H1 (cell line): ENCODE results near the gene YAF2. TPM values are rescaled to one million over a fixed set of nuclear protein-coding genes. Genes with fewer than 3 reads are reported as not detected.
A peak's percentile ranks its signal among the peaks of the same experiment; 100 is the strongest.

Experiments used
- CTCF ChIA-PET: fragments of 300-600 bp; sonication (Branson Sonifier 250); formaldehyde crosslinking; loops from one replicate; lab custom pipeline; 2021; ENCODE audit not compliant: partially characterized antibody; lab: Charles Lee
- POLR2A ChIA-PET: fragments of 300-600 bp; sonication (Branson Sonifier 250); formaldehyde crosslinking; loops from one replicate; lab custom pipeline; 2021; ENCODE audit warnings: inconsistent platforms; ENCODE audit not compliant: partially characterized antibody; lab: Charles Lee
- DNase-seq, 2 experiments: peaks; one replicate each; pipeline versions ENCODE4 v3.0.0 to v3.0.0-alpha.2; 2010 to 2022; ENCODE audit warnings: low spot score in 2 of 2, low read depth in 1 of 2, mixed read lengths in 1 of 2
- FAIRE-seq: peaks from 2 replicates; lab custom pipeline; 2011; peaks lifted over from hg19 to GRCh38; lab: Jason Lieb, UNC
- H2AFZ ChIP-seq: 2 replicates; pipeline ENCODE4 v1.8.1; 2012; ENCODE audit warnings: low read length, inconsistent platforms
- H2AK5ac ChIP-seq: 2 replicates; pipeline ENCODE4 v1.6.1; 2013; ENCODE audit warnings: low read depth, low read length
- H2BK120ac ChIP-seq: replicated peaks from 2 replicates; pipeline ENCODE3; 2013; ENCODE audit warnings: low read depth, low read length, inconsistent platforms
- H2BK12ac ChIP-seq: 2 replicates; pipeline ENCODE4 v1.6.1; 2013; ENCODE audit warnings: low read depth, low read length
- H2BK15ac ChIP-seq: 2 replicates; pipeline ENCODE4 v1.6.1; 2013; ENCODE audit warnings: low read length
- H2BK20ac ChIP-seq: 2 replicates; pipeline ENCODE4 v1.6.1; 2013; ENCODE audit warnings: low read length
- H2BK5ac ChIP-seq: 2 replicates; pipeline ENCODE4 v1.6.1; 2013; ENCODE audit warnings: low read depth, low read length
- H3K14ac ChIP-seq: 2 replicates; pipeline ENCODE4 v1.6.1; 2013; ENCODE audit warnings: inconsistent platforms; ENCODE audit not compliant: insufficient read length
- H3K18ac ChIP-seq: 2 replicates; pipeline ENCODE4 v1.6.1; 2013; ENCODE audit warnings: low read length; ENCODE audit errors: extremely low read depth
- H3K23ac ChIP-seq: 2 replicates; pipeline ENCODE4 v1.6.1; 2013; ENCODE audit warnings: inconsistent platforms; ENCODE audit not compliant: insufficient read length
- H3K23me2 ChIP-seq: 2 replicates; pipeline ENCODE4 v1.6.1; 2013; ENCODE audit warnings: low read depth, low read length
- H3K27ac ChIP-seq: 2 replicates; pipeline ENCODE4 v1.6.1; 2011; ENCODE audit warnings: low read depth, low read length, inconsistent platforms
- H3K27me3 ChIP-seq, 4 experiments: replicated peaks in 1 of 4; 1 replicate in 1 of 4; 2 replicates in 3 of 4; pipeline versions ENCODE4 v1.6.1 to v1.8.1; 2011 to 2013; ENCODE audit warnings: low read length in 3 of 4, mild to moderate bottlenecking in 3 of 4, inconsistent platforms in 2 of 4, mixed read lengths in 2 of 4, moderate library complexity in 1 of 4; ENCODE audit not compliant: control insufficient read depth in 3 of 4, insufficient read depth in 3 of 4; ENCODE audit errors: extremely low read depth in 1 of 4
- H3K36me3 ChIP-seq, 4 experiments: 2 replicates each; pipeline versions ENCODE4 v1.6.1 to v1.8.1; 2011 to 2013; ENCODE audit warnings: mild to moderate bottlenecking in 4 of 4, low read length in 3 of 4, moderate library complexity in 2 of 4, control low read depth in 1 of 4, inconsistent platforms in 1 of 4; ENCODE audit not compliant: insufficient read depth in 4 of 4, control insufficient read depth in 2 of 4
- H3K4ac ChIP-seq: replicated peaks from 2 replicates; pipeline ENCODE3; 2013; ENCODE audit warnings: low read length, low read depth, mixed read lengths, inconsistent platforms; ENCODE audit not compliant: insufficient read length
- H3K4me1 ChIP-seq, 4 experiments: replicated peaks in 1 of 4; 1 replicate in 1 of 4; 2 replicates in 3 of 4; pipeline versions ENCODE4 v1.6.1 to v1.8.1; 2011 to 2013; ENCODE audit warnings: low read length in 3 of 4, inconsistent platforms in 2 of 4, mixed read lengths in 1 of 4; ENCODE audit not compliant: insufficient read depth in 4 of 4, control insufficient read depth in 3 of 4
- H3K4me2 ChIP-seq, 2 experiments: 2 replicates each; pipeline versions ENCODE4 v1.6.1 to v1.8.1; 2011 to 2013; ENCODE audit warnings: low read depth in 2 of 2, low read length in 2 of 2, control low read depth in 1 of 2, inconsistent platforms in 1 of 2, mild to moderate bottlenecking in 1 of 2; ENCODE audit not compliant: insufficient read depth in 1 of 2
- H3K4me3 ChIP-seq, 4 experiments: fragments of 200-600, 300-600 bp in 1 of 4; sonication (generic), shearing (Covaris generic), sonication (Bioruptor Twin) in 1 of 4; 2 replicates each; pipeline versions ENCODE4 v1.5.1 to v1.8.1; 2011 to 2016; ENCODE audit warnings: low read length in 4 of 4, low read depth in 3 of 4, control low read depth in 2 of 4, inconsistent platforms in 2 of 4, mild to moderate bottlenecking in 2 of 4, mixed read lengths in 1 of 4, moderate library complexity in 1 of 4; ENCODE audit not compliant: insufficient read depth in 2 of 4; ENCODE audit errors: extremely low read depth in 1 of 4
- H3K56ac ChIP-seq: replicated peaks from 2 replicates; pipeline ENCODE3; 2013; ENCODE audit warnings: low read depth, mild to moderate bottlenecking, mixed read lengths, low read length, inconsistent platforms; ENCODE audit not compliant: insufficient read length
- H3K79me1 ChIP-seq: 2 replicates; pipeline ENCODE4 v1.6.1; 2013; ENCODE audit warnings: low read depth, low read length, control low read depth
- H3K79me2 ChIP-seq, 2 experiments: 2 replicates each; pipeline versions ENCODE4 v1.6.1 to v1.8.1; 2012 to 2013; ENCODE audit warnings: low read length in 2 of 2, mild to moderate bottlenecking in 2 of 2, inconsistent platforms in 1 of 2; ENCODE audit not compliant: insufficient read depth in 2 of 2, control insufficient read depth in 1 of 2
- H3K9ac ChIP-seq, 4 experiments: replicated peaks in 1 of 4; 1 replicate in 1 of 4; 2 replicates in 3 of 4; pipeline versions ENCODE4 v1.6.1 to v1.8.1; 2011 to 2013; ENCODE audit warnings: low read depth in 3 of 4, low read length in 3 of 4, control low read depth in 2 of 4, mild to moderate bottlenecking in 2 of 4, moderate library complexity in 2 of 4, inconsistent platforms in 1 of 4; ENCODE audit errors: extremely low read depth in 1 of 4
- H3K9me3 ChIP-seq, 2 experiments: 2 replicates each; pipeline versions ENCODE4 v1.6.1 to v1.8.1; 2012 to 2013; ENCODE audit warnings: mild to moderate bottlenecking in 2 of 2, moderate library complexity in 2 of 2, control low read depth in 1 of 2, inconsistent platforms in 1 of 2, low read depth in 1 of 2, low read length in 1 of 2, mixed read lengths in 1 of 2; ENCODE audit not compliant: insufficient read depth in 2 of 2
- H4K20me1 ChIP-seq, 2 experiments: replicated peaks in 1 of 2; 2 replicates each; pipeline versions ENCODE3 to v1.8.1; 2011 to 2013; ENCODE audit warnings: inconsistent platforms in 2 of 2, low read length in 2 of 2, mild to moderate bottlenecking in 1 of 2; ENCODE audit not compliant: insufficient read depth in 2 of 2, control insufficient read depth in 1 of 2
- H4K5ac ChIP-seq: 2 replicates; pipeline ENCODE4 v1.6.1; 2013; ENCODE audit warnings: low read length, low read depth, mixed read lengths, inconsistent platforms; ENCODE audit not compliant: insufficient read length
- H4K8ac ChIP-seq: 2 replicates; pipeline ENCODE4 v1.8.0; 2013; ENCODE audit warnings: mild to moderate bottlenecking, moderate library complexity, low read length, inconsistent platforms; ENCODE audit not compliant: insufficient read depth; ENCODE audit errors: extremely low read depth
- H4K91ac ChIP-seq: replicated peaks from 2 replicates; pipeline ENCODE3; 2013; ENCODE audit warnings: low read length, mixed read lengths, inconsistent platforms; ENCODE audit not compliant: insufficient read length
- CEBPB ChIP-seq: IDR thresholded peaks from 2 replicates; pipeline ENCODE4 v1.6.1; 2012; ENCODE audit warnings: low read depth, low read length
- SIN3A ChIP-seq, 2 experiments: IDR thresholded peaks in 1 of 2; conservative IDR thresholded peaks in 1 of 2; 2 replicates each; pipeline ENCODE4 v1.6.1; 2011 to 2012; ENCODE audit warnings: low read length in 2 of 2, improper control_type of control experiment in 1 of 2, low read depth in 1 of 2, mild to moderate bottlenecking in 1 of 2
- polyA plus RNA-seq, 7 experiments: library from polyadenylated mRNA; depleted of rRNA in 3 of 7; stranded (reverse) in 5 of 7; unstranded in 2 of 7; fragments of >200 nt in 5 of 7; fragments of 200-250 nt in 2 of 7; gene quantifications; 1 replicate in 5 of 7; 2 replicates in 1 of 7; 4 replicates in 1 of 7; pipeline versions ENCODE4 v1.2.1 to v1.2.3, GENCODE V29; 2011 to 2013; ENCODE audit warnings: missing spikeins in 2 of 7, mixed read lengths in 2 of 7
- total RNA-seq: library from RNA; stranded (reverse); fragmentation: NEBNext Ultra II Directional; extraction: Animal tissue kit (Norgen Biotek cat#: 25700); gene quantifications from 2 replicates; pipeline ENCODE4 v1.2.1, GENCODE V29; 2021

Gene YAF2
- total and polyA plus RNA-seq, 2 of the 8 experiments (the other 6 are each of a cell fraction or from before 2014, with no cell fraction given): 0.50 to 2.2 TPM

DNA sequence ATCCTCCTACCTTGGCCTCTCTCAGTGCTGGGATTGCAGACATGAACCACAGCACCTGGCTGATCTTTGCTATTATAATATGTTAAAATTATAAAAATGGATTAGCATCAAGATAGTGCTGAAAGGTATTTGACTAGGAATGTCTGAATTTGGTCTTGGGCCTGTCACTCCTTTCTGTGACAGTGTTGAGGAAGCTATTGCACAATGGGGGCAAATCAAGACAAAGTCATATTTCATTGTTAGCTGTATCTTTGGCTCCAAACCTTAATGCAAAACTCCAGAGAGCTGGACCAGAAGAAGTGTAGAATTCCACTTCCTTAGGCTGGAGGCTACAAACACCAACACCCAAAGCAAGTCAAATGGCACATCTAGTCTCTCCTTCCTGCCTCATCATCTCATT lies 45.7 kb upstream of the YAF2 start:
- ChIA-PET POLR2A (interaction anchor here (0.8 kb wide), 1 partner anchor 177 kb away, joined by 3 read pairs; no protein-coding TSS in a partner anchor), CTCF (interaction anchor here (2.4 kb wide), 1 partner anchor 13 kb away, joined by 8 read pairs; no protein-coding TSS in a partner anchor)

More for the DNA sequence above, 45.7 kb upstream of the YAF2 start:
- Histone ChIP-seq H3K4ac (no peak overlapping the region), H2AFZ (no peak overlapping the region), H3K14ac (no peak overlapping the region), H3K23ac (no peak overlapping the region), H2BK12ac (no peak overlapping the region), H3K79me2 (no peaks in the 10 kb centered on the region), H4K8ac (no peak overlapping the region), H2BK15ac (no peak overlapping the region), H4K5ac (no peak overlapping the region), H3K36me3 (no peaks in the 10 kb centered on the region), H3K18ac (no peak overlapping the region), H3K9me3 (no peaks in the 10 kb centered on the region), H3K4me1 (no peaks in the 10 kb centered on the region), H3K4me3 (no peak overlapping the region), H3K27me3 (no peaks in the 10 kb centered on the region), H2AK5ac (no peak overlapping the region), H4K20me1 (no peaks in the 10 kb centered on the region), H3K9ac (no peak overlapping the region), H2BK20ac (no peak overlapping the region), H3K56ac (no peak overlapping the region), H3K4me2 (no peak overlapping the region), H4K91ac (no peak overlapping the region), H3K23me2 (no peaks in the 10 kb centered on the region), H2BK5ac (no peak overlapping the region), H3K79me1 (no peaks in the 10 kb centered on the region), H2BK120ac (no peak overlapping the region), H3K27ac (no peak overlapping the region)
- DNase-seq: no peak
- TF ChIP-seq SIN3A (conservative IDR thresholded peaks at IDR 0.05 in 1 of 2, IDR thresholded peaks at IDR 0.05 in 1 of 2; ENCODE audit: low read depth in 1 of 2, low read length in 2 of 2) (no peak), CEBPB (peak; percentile 18; the same call in 1 of the 2 replicates)
- FAIRE-seq: no peak
